Activated CD4-positive, alpha-beta T cell treated with anti-CD3 and anti-CD28 coated beads, Interleukin-2, Interleukin-4, amounts not matched to agents 100 ng/mL and 50 ng/mL, durations not matched to agents 16 hours and 8 hours (primary cell): ENCODE results near the gene PITPNM2.

Source experiments
- DNase-seq: peaks from one replicate; pipeline ENCODE4 v3.0.0-alpha.2; 2020; ENCODE audit warnings: low spot score

Gene PITPNM2

DNA sequence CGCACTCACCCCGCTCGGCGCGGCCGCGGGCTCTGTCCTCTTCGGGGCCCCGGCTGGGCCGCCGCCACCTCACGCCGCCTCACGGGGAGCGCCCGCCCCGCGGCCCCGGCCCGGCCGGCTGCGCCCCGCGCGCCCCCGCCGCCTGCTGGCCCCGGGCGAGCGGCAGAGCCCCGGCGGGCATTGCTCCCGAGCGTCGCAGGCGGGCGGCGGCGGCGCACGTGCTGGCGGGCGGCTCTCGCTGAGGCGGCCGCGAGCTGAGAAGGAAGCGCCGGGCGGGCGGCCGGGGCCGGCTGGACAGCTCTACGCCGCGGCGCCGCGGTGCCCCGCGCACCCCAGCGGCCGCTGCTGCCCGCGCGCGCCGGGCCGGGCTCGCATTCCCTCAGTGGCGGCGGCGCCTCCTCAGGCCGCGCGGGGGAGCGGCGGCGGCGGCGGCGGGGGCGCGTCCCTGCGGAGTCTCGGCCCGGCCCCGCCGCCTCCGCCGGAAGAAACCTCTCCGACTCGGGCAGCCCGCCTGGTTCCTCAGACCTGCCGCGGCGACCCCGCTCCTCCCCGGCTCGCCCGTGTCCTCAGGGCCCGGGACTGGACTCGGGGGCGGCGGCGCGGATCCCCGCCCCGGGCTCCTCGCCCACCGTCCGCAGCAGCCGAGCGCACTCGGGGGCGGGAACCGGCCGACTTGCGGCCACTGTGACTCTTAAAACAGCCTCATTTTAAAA is at the start of gene PITPNM2:
PITPNM2 (minus strand) TSS at position 347 of the 713 bp plus-strand sequence. CDS start 116,500 bp downstream, outside the sequence.
- peak; percentile 40 for DNase-seq

DNA sequence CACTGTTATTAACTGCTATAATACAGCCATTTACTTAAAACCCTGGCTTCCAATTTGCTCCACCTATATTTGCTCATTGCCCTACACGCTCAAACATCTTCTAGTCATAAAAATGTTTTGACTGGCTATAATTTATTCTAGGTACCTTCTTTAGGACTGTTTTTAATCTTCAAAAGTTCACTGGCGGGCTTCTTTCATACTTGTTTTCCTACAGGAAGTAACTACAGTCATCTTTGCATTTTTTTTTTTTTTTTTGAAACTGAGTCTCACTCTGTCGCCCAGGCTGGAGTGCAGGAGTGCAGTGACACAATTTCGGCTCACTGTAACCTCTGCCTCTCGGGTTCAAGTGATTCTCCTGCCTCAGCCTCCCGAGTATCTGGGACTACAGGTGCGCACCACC is 49.5 kb upstream of the PITPNM2 start:
- peak; percentile 25 for DNase-seq

DNA sequence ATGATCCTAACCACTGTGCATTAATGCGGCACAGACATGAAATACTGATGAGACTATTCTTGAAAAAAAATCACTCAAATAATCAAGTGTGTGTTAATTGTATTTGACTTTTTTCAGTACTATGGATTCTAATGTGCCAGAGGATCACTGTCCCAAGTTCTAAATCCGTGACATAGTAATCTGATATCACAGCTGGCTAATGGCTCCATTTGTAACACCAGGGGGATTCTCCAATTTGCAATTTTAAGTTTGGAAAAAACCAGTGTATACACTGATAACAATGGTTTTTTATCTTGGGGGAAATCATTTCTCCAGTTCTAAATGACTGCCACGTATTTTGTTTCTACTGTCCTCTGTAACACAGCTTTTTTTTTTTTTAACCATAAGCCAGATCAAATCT is 49.0 kb upstream of the PITPNM2 start:
- no peak for DNase-seq

DNA sequence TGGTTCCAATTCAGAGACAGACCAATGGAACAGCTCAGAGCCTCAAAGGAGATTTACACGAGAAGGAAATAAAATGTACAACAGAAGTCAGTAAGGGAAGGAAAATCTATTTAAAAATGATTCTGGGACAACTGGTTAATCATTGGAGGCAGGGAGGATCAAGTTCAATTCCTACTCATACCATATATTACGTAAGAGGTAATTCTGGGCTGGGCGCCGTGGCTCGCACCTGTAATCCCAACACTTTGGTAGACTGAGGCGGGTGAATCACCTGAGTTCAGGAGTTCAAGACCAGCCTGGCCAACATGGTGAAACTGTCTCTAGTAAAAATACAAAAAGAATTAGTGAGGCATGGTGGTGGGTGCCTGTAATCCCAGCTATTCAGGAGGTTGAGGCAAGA is 36.7 kb upstream of the PITPNM2 start:
- DNase-seq, result no peak

DNA sequence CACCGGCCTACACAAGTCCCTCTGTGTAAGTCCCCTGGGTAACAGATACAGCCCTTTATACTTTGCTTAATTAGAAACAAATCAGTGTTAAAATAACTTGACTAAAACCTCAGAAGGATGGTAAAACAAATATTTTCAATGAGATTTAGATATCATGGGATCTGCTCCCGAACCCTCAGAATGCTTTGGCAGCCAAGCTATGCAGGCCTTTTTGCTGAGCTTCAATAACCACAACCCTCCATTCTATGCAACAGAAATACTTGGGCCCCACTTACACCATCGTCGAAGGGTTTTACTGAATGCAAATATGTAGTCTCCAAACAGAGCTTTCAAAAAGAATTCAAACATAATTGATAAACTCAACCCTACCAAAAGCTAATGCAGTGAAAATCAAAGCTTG is 29.3 kb upstream of the PITPNM2 start:
- DNase-seq, result no peak

DNA sequence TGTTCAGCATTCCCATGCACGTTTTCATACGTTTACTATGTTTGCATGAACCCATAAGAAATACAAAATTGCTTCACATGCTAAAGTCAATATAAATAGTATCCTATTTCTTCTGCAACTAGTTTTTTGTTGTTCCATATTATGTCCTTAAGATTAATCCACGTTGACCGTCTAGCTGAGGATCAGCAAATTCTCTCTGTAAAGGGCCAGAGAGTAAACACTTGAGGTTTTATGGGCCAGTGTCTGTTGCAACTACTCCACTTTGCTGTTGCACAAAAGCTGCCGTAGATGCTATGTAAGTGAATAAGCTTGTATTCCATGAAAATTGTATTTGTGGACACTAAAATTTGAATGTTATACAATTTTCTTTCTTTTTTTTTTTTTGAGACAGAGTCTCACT is 21.1 kb upstream of the PITPNM2 start:
- no peak for DNase-seq

DNA sequence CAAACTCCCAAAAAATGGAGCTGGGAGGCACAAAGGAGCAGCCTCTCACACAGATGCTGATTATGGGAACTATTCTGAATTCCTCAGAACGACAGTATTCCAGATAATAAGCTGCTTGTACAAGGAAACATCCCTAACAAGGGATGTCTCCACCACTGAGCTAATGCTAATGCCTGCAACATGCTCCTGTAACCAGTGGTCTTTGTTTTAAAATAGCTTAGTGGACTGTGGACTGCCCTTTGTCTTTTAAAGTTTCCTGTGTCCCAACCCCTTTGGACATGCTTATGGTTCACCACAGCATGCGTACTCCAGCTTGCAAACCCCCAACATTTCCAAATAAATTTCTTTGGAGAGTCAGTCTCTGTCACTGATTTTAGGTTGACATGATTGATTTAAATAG is 16.4 kb upstream of the PITPNM2 start:
- no peak for DNase-seq

DNA sequence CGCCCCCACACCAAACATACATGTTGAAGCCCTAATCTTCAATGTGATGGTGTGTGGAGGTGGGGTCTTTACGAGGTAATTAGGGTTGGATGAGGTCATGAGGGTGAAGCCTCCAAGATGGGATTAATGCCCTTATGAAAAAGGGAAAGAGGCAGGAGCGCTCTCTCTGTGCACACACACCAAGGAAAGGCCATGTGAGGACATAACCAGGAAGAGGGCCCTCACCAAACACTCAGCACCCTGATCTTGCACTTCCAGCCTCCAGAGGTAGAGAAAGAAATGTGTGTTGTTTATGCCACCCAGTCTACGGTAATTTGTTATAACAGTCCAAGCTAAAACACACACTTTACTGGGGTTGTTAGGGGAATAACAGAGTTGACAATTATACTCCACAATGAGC is 14.6 kb upstream of the PITPNM2 start:
- DNase-seq, result no peak

DNA sequence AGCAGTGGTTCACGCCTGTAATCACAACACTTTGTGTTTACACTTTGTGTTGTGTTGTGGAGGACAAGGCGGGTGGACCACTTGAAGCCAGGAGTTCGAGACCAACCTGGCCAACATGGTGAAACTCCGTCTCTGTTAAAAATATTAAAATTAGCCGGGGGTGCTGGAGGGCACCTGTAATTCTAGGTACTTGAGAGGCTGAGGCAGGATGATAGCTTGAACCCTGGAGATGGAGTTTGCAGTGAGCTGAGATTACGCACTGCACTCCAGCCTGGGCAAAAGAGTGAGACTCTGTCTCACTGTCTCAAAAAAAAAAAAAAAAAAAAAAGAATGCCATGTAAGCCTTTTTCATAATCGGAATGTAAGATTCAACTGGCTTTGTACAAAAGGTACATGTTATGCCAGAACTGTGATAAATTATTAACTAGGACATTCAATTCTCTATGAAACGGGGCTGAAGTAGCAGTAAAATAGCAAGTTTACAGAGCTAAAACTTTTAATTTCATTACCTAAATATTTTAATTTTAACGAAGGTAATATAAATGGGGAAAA is 13.9 kb upstream of the PITPNM2 start:
- no peak for DNase-seq

DNA sequence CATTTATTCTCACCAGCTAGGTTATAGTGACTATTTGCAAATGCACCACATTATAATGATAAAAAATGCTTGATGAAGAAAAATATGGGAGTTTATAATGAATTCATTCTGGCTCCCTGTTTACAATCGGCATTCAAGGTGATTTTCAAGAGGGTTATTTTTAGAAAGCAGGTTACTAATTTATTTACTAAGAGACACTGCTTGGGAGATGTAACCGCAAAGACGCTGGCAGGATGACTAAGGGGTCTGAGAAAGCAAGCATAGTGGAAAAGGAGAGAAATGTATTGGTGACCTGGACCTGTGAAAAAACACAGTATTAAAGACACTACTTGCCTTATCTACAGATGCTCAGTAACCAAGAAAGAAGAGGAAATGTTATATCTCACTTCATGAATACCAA is 13.3 kb upstream of the PITPNM2 start:
- peak; percentile 16 for DNase-seq

DNA sequence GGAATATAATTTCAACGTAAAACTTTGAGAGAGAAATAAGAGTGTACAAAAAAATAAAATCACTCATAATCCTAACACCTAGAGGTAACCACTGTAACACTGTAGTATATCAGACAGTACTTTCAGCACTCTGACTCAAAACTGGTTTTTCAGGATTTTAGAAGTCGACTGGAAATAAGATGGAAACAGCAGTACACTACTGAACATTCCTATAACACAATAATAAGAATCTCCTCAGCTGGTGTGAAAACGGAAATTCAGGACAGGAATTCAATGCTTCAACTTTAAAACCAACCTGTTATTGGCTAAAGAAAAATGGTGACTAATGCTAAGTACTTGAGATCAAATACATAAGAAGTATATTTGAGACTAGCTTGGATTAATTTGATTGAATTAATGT is 12.3 kb upstream of the PITPNM2 start:
- no peak for DNase-seq

DNA sequence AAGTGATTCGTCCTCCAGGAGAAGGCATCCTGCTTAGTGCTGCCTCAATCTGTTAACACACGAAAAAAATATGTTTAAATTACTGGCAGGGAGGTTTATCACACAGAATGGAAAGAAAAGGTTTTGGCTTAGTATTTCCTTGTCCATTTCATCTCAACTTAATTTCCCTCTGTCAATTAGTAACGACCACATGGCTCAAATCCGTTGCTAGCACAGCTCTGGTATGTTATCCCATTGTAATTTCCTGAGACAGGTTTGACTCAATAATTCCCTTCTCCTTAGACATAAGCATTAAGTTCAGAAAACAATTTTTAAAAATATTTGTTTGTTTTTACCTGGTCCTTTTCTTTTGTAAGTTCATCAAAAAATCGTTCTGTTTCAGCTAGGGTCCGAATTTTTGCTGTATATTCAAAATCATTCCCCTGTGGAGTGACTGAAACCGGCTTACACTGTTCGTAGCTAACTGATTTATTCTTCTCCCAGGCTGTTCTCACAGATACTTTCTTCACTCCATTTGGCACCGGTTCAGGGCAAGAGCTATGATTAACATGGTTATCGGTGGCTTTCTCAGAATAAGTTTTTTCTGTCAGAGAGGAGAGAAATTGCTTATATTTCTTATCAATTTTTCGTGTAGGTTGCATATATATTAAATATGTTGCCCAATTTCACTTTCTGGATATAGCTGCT is 10.1 kb upstream of the PITPNM2 start:
- DNase-seq, result no peak

DNA sequence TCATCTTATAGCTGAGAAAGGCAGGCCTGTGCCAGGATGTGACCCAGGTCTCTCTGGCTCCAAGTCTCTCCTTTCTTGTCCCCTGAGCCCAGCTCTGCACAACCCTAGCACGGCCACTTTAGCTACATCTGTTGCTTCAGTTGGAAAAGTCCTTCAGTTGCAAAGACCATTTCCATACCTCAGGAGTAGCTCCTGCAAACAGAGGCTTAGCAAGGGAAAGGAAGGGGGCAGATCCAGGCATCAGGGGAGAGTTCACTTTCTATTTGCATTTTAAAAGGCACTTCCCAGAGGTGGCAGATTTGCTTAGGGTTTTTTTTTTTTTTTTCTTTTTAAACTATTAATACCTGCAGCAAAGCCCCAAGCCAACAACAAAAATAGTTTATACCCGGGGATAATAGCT is 3.0 kb upstream of the PITPNM2 start:
- DNase-seq, result no peak

DNA sequence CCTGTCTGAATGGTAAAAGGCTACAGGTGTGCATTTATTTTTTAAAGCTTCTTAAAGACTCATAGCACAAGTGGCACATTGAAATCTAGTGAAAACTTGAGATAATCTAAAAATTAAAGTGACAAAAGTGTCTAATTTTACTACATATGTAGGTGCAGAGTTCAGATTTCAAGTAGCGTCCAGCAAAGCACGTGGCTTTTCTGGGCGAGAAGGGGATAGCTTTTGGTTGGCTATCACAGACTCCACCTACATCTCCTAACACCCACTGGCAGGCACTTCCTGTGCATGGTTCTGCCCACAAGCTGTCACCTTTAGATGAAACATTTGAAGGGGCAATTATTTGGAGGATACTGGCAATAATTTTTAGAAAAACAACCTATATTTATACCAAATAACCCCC is 1.9 kb upstream of the PITPNM2 start:
- no peak for DNase-seq

DNA sequence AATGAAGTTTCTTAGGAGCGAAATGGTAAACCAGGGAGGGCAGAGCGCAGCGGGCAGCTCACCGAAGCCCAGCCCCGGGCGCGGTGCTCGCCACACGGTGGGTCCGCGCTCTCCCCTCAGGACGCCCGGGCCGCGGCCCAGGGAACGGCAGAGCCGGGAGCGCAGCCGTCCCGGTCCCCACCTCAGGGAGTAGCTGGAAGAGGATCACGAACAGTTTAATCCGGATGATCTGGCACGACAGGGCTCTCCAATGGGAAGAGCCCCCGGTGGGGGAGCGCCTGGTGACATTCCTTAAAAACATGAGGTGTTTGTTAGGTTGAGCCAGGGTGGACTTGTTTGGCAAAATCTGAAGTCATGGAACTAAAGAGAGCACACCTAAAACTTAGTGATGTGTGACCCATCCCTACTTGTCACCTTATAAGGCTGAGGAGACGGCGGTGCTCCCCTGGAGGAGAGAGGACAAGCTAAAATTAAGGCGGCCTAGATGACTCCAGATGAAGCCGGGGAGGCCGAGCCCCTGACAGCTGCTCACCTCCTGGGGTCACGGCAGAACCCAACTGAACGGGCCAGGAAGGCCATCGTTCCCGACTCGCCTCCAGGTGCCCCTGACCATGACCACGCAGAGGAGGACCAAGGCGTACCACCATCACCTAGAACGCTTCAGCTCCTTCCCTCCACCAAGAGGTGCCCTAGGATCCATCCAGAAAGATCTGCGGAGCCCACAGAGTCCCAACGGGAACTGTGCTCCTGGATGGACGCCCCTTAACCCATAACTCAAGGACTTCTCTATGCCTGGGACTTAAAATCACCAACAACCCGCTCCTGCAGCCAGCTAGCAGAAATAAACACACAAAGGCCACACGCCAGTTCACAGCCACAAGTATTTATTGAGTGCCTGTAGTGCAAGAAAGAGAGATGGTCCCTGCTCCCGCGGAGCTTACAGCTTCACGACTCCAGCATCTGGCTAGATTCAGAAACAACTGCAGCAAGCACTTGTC is 866 bp upstream of the PITPNM2 start:
- no peak for DNase-seq

DNA sequence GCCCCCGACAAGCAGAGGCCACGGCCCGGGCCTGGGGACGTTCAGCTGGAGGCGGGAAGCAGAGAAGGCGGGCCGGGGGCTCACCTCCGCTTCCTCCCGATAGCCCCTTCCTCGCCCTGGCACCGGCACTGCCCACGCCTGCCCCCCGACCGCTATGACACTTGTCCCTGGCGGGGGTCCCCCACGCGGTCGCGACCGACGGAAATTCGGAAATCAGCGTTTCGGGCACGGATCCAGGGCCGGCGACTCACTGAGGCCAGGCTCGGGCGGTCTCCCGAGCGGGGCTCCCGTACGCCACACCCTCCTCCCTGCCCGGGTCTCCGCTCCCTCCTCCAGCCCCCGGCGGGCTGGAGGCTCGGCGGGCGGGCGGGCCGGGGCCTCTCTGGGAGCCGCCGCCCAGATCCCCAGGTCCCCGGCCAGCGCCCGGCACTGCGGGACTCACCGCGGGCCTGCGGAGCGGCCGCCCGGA is 581 bp downstream of the PITPNM2 start:
- no peak for DNase-seq

DNA sequence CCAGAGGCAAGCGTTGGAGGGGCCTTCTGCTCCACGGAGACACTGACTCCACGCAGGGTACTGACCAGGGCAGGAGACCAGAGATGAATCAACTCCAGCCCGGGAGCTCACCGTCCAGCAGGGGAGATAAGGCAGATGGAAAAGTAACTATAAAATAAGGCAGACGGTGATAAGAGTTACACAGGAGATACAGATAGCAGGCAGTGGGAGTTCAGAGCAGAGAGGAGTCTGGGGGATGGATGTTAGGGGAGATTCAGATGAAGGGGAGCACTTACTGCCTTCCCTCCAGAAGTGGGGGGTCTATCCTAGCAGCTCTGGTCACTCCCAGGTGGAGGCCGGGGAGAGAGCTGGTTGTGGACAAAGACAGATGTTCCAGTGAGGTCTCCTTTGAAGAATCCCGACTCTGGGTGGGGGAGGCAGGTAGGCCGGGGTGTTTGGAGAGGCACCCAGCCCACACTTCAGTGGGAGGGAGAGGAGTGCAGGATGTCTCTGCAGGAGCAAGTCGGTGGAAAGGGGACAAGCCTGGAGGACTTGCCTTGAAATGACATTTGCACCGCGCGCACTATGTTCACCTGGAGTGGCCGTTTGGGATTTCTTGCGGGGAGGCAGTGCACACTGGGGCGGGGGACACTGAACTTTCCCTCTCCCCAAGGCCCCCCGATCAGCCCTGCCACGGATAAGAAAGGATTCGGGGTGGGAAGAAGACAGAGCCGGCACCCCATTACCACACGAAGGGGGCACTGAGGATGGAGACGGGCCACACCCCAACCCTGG is 1.2 kb downstream of the PITPNM2 start:
- DNase-seq, result no peak

DNA sequence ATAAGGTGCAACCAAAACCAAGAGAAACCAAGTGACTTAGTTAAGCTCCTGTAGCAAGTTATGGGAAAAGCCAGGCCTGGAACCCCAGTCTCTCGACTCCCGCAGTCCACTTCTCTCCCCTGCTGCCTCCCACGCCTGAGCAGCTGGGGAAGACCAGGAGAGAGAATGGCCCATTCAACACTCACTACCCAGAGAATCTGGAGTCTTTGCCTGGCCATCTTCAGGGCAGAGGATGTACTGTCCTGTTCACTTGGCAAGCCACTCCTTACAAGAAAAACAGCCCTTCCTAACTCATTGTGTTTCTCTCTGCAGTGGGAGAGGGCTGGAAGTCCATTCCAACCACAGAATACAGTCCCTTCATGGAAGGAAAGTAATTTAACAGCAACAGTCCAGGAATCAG is 1.8 kb downstream of the PITPNM2 start:
- DNase-seq, result no peak

DNA sequence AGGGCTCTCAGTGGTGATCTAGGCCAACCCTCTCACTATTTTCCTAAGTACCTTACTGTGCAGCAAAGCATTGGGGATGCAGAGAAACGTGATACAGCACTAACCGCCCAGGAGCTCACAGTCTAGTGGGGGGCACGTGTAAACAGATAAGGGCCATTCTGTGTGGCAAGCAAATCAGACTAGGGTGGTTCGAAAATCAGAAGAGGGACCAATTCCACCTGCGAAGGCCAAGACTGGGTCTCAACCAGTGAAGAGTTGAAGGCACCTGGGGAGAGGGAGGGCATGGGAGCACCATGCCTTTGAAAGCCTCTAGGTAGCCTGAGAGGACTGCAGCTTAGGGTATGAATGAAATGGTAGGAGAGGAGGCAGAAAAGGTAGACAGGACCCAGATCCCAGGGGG is 2.2 kb downstream of the PITPNM2 start:
- DNase-seq, result no peak

DNA sequence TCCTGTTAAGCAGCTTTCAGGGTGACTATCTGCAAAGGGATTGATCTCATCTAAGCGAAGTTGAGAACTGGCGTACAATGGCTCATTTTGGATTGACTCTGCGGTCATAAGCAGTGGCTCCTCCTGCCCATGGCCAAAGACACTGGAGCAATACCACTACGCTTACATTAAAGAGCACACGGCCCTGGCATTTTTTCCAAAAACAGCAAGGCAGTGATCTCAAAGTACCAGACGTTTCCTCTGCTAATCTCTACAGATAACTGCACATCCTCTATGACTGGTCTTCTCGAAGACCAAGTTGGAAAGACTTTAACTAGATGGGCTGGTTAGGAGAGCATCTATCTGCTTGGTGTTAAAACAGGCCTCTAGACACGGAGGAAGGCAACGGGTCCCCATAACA is 2.7 kb downstream of the PITPNM2 start:
- DNase-seq, result no peak

DNA sequence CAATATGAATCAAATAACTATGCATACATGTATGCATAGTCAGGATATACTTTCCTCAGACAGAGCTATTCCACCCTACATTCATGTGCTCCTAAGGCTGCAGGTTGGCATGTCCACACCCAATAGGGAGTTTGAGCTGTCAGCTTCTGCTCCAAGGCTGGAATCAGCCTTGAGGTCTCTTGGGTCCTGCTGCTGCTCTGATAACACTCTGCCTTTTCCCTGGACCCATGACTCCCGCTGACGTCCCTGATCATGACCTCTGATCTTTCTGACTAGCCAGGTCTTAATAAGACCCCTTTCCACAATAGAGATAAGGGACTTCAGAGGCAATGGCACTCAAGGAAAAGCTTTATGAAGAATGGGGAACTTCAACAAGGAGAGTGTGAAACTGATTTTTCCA is 5.7 kb downstream of the PITPNM2 start:
- no peak for DNase-seq
